GM21619 (cell line): Measurements from ENCODE around the gene PCDH9.
A peak's percentile ranks its signal among the peaks of the same experiment; 100 is the strongest.

Source experiments
- ATAC-seq: cut with Tn5 transposase; IDR thresholded peaks from one replicate; pipeline ENCODE4 v1.9.1; 2021; ENCODE audit not compliant: unreplicated experiment

PCDH9 gene

DNA sequence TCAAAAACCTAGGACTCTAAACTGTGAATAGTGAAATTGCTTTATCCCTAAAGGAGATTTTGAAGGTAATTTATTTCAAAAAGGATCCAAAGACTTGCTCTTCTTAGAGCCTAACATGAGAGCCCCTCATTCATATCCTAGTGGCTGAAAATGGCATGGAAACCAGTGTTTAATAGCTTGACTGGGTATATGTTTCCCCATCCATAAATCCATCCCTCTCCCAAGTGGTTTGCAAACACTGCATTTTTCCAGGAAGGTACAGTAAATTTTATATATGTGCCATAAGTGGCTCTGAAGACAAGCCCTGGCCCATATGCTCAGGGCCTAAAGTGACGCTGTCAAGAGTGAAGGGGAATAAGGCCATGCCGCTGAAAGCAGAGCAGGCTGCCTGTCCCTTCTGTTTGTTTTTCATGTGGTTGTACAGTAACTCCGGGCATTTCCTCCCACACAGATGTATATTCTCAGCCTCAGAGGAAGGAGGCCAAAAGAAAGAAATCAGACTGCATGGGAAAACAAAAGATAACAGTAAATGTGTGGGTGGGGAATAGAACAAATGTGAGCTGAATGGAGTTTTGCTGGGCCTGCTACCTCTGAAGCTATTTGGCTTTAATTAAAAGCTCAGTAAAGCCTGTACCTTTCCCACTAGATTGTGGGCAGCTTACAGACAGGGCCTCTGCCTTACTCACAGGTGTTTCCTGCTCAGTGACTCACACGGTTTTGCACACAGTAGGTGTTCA is 181.9 kb downstream of the PCDH9 start:
- ATAC-seq, result peak; percentile 79

DNA sequence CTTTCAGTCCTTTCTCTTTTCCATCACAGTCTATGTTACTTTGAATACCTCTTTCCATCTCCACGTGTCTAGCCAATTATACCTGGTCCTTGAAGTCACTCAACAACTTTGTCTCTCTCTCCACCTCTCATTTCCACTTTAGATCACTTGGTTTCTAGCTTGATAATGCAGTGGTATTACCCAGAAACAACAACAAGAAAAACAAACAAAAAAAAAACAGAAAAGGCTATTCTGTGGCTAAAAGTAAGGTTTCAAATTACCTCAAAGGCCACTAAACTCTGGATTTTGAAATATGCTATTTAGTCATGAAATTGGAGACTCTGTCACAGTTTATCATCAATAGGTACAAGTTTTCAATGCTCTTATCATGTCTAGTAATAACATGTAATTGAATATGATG is 184.8 kb downstream of the PCDH9 start:
- no peak for ATAC-seq

DNA sequence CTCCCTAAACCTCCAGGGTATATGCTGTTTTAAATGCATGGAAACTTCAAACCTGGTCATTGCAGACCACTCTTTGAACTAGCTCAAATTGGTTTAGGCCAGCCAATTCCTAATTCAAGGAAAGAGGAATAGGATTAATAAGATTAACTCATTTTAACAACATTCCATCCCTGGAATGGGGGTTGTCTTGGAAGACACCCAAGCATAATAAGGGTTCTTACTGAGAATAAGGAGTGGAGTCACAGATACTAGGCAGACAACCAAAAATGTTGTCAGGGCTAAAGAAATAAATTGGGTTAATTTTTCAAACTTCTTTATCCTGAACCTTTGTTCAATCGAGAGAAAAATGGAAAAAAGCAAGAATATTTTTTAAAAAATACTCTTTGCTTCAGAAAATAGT is 186.2 kb downstream of the PCDH9 start:
- ATAC-seq, result no peak

DNA sequence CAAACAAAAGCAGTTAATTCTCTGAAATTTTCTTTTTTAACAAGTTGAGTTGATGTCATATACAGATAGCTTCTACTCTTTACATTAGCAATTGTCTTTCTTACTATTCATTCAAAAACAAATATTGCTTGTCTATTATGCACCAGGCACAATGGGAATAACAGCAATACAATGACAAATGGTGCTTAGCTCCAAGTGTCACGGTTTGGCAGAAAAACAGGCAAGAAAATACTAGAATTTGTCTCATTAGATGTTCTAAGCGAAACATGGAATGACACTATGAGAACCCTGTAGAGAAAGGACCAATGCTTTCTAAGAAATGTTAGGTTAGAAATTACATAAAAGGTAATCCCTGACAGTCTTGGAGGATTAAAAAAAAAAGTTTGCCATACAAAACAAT is 187.6 kb downstream of the PCDH9 start:
- ATAC-seq, result no peak

DNA sequence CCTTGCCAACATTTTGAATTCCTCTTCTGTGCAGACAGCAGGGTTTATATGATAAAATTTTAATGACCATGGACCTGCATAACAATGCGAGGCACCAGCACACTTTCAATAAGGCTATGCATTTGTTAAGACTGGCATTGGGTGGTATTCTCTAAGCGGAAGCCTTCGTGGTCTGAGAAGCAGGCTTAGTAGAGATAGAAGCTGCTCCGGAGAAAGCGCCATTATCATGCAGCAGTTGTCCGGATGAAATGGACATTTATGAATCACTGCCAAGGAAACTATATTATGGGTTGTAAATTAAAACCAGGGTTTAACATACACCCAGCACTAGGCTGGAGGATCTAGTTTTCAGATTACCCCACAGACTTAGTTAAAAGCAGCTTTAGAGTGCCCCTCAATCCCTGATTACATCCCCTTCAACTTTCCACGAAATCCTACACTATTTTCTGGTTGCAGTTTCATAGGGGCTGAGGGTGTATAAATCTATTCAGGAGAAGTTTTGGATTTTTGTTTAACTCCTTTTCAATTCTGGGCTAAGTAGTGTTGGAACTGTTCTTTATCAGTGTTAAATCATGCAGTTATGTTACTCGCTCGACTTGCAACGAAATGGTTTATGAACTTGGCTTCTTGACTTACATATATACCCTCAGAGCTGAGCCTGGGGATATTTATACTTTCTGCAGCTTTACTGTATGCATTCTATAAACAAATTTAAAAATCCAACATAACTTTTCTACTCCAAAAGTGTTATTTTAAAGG is 193.3 kb downstream of the PCDH9 start:
- no peak for ATAC-seq

DNA sequence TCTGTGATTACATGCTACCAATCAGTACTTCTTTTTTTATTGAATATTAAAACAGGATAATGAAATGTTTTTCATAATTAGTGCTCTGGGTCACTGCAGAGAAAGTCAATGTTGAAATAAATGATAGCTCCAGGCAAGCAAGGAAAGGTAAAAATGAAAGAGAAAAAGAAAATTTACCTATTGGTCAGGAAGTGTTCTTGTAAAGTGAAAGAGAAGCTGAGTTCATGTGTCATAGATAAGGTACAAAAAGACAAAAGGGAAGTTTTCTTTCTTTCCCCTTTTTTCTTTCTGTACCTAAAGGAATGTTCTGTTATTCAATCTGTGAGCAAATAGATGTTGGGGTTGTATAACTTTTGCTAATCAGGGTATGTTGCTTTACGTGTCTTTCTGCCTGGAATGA is 197.0 kb downstream of the PCDH9 start:
- ATAC-seq, result no peak

DNA sequence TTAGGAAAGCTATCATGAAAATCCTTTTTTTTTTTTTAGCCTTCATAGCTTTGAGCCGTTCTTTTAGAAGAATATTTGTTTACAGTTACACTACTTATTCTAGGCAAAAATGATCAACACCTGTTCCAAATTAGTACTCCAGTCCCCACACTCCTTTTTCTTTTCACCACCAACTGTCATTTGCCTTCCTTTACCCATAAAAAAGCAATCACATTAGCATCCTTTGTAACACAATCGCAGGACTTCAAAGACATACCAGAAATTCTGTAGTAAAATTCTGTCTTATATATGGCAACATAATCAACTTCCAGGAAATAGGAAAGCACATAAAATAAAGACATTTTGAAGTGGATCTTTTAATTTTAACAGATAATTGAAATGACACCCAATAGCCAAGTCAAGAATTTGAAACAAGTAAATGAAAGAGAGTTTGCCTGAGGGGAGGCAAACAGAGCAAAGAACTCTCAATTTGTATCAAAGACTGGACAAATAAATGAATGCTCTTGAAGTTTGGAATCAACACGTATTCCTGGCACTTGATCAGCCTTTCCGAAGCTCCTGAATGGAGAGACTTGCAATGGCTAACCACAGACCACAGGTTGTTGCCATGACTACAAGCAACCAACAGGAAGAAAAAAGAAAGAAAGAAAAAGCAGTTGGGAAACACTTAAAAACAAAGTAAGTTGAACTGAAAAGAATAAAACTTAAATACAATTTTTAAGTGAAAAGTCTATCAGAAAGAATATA is 206.8 kb downstream of the PCDH9 start:
- ATAC-seq, result no peak

DNA sequence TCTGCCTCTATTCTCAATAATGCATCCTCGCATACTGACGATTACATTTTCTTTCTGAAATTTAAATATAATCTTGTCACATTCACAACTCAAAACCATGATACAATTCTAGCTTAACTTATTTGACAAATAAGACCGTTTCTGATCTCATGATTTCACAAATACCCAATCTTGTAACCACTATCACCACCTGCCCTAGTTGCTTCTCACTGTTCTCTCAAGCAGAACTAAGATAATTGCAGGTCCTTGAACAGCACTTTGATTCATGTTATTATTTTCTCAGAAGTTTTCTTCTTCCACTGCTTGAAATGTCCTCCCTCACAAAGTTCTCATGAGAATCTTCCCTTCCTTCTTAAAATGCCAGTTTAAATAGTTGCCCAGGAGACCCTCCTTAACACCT is 211.4 kb downstream of the PCDH9 start:
- ATAC-seq, result no peak

DNA sequence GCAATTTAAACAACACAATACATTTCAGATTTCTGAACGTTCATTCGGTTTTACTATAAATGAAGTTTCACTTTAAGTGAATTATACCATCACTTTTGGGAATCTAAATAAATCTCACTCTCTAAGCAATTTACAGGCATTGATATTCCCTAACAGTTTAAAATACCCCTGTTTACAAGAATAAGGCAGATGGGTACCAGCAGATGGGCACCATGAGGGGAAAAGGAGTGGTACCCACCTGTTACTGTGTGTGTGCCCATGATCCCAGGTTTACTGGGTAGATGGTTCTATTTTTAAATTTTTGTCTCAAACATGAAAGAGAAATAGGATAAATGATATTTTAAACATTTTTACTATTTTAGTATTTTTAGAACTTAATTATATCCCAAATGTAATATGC is 212.9 kb downstream of the PCDH9 start:
- ATAC-seq, result no peak

DNA sequence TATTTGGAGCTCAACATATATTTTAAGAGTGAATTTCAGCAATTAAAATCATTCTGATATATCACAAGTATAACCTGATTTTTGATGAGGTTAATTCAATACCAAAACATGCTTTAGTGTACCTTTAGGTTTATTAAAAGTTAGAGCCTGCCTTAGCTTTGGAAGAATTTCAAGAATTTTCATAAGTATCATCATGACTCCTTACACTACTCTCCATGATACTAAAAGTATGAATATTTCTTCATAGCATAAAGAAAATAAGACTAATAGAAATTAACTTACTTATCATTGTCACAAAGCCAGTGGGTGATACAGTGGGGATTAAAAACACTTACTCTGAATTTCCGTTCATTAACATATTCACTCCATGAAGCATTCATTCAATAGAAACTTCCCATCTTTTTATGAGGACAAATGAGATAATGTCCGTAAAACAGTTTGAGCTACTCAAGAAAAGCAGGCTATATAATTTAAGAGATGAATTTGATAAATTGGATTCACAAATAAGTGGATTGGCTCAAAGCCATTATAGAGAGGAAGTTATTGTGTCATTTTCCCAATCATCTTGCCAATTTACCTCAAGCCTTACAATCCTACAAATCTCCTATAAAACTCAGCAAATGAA is 214.0 kb downstream of the PCDH9 start:
- no peak for ATAC-seq

DNA sequence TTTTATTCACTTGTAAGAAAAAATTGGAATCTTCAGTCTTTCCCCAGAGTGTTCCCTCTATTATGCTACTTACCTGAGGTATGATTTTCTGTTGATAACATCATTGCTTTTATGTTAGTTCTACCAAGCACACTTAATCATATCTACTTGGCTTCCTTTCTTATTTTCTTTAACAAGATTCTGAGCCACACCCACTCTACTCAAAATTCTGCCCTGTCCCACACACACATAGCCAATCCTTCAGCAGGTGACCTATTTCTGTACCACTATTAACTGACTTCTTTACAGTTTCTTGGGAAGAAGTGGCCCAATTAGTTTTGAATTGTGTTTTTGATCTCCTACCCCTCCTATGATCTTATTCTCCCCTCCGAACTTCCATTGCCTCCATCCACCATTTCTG is 215.7 kb downstream of the PCDH9 start:
- no peak for ATAC-seq

DNA sequence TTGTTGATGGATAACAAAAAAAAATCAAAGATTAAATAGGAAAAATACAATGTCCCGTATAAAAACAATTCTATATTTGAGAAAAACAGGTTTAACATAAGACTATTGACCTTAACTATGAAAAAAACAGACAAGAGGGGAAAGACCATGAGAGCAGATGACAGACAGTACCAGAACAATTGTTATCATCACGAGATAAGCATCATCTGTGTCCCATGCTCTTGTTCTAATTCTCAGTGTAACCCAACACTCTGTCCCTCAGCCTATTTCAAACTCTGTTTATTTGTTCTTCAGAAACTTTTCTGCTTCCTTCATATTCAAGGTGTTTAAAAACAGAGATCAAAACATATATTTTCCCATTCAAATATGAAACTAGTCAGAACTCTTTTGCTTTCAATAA is 216.4 kb downstream of the PCDH9 start:
- ATAC-seq, result no peak

DNA sequence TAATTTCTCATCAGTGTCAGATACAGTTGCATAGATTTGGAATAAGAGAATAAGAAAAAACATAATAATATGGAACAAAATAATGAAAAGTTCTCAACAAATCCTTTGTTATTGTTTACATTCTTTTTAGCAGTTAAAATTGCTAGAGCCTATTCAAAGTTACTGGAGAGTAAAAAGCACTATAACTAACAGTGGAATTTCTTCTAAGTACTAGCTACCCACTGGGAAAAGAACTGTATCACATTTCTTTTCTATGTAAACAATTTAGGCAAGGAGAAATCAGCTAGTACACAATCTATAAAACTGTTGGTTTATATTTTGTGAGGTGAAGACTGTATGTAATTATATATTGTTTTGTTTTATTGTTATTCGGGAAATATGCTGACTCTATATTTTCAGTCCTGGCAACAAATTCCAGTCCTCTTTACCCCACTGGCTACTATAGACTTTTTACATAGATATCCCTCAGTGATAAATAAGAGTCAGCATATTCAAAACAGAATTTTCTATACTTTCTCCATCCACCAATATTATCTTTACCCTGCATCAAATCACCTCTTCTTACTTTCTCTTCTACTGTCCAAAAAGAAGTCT is 222.0 kb downstream of the PCDH9 start:
- ATAC-seq, result no peak

DNA sequence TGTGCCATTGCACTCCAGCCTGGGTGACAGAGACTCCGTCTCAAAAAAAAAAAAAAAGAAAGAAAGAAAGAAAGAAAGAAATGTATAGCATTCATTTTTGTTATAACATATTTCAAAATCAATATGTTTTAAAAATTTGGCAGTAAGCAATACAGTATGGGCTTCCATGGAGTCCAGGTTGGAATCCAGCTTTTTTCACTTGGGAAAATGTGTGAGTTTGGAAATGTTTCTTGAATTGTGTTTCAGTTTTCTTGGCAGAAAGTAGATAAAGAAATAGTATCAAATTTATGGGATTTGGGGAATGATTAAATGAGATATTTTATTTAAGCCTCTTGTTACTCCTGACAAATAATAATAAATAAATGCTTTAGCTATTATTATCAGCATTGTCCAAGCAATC is 225.6 kb downstream of the PCDH9 start:
- no peak for ATAC-seq

DNA sequence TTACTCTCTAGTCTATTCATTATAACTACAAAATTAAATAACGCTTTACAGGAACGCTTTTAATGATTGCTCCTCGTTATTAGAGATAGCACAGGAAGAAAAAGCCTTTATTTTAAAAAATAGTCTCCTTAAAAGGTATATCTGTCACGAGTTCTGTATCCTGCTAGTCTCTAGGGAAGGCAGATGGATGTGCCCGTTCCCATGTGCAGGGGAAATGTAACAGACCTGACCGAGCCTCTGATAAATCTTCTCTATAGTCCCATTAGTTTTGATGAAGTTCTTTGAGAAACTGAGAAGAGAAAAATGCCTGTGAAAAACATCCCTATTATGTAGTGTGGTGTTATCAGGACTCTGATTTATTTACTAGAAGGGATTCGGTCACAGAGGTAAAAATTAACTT is 226.4 kb downstream of the PCDH9 start:
- ATAC-seq, result no peak

DNA sequence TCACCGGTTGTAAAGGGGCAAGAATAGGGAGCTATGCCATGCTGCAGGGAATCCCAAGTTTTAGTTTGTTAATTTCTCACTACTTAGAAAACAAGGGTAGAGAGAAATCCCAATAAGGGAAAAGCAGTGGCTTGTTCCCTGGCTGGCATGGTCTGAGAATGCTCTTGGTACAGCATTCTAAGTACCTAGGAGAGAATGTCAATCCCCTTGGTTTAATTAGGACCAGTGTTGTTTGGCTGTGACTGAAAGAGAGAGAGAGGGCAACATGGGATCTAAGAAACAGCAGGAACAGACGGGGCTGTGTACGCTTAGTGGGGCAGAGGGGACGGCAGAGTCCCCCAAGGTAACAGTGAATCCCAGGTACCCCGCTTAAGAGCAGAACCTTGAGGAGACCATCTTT is 228.8 kb downstream of the PCDH9 start:
- no peak for ATAC-seq

DNA sequence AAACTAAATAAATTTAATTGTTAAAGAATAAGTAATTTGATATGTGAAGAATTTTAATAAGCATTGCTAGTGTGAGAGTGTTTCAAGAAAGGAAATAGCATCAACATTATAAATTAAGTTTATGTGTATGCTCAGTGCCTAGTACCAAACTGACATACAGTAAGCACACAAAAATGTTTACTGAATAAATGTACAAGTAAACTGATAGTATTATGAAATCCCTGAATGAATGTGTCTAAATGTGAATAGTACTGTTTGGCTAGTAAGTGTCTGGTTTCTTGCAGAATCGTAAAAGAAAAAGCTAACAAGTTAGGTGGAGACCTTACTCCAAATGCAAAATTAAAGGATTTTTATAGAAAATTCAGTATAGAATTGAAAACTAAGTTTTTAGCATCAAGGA is 233.6 kb downstream of the PCDH9 start:
- ATAC-seq, result no peak

DNA sequence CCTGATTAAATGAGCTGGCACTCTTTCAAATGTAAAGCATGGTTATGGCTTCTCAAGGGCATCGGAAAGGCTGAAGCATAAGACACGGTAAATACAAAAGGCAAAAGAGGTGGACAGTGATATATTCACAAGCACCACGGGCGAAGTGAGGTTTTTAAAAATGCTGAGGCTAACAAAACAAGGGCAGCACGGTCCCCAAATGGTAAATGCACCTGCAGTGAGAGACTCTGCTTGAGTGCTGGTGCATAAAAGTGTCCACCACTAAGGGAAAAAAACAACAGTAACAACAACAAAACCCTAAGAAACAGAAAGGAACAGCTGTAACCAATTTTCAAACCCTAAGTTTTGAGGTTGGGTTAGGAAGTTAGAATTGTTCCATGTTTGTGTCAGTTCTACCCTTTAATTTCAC is 234.9 kb downstream of the PCDH9 start:
- ATAC-seq, result peak; percentile 79

DNA sequence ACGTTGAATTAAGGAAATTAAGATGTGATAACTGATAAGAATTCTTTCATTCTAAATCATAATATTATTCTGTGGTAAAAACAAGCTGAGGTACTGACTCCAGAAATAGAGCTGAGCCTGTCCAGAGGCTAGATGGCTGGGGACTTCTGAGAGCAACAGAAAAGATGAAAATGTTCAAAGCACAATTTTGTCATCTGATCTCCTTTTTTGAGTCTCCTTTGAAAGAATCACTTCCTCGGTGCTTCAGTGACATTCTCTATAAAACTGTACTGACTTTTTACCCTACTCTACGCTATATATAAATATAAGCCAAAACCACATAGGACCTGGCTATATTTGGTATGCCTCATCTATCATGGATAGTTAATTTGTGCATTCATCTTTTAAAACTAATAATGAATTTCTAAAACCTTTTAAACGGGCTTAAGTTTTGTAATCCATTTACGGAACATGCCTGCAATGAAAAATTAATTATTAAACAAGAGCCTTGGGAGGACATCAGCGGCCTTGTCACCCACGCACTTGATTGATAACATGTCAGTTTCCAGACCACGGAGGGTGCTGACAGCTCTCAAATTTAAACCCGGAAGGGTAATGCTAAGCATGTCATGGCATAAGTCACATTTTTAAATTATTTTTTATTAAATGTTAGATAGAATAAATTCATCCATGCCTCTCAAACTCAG is 235.5 kb downstream of the PCDH9 start:
- ATAC-seq, result peak; percentile 51

DNA sequence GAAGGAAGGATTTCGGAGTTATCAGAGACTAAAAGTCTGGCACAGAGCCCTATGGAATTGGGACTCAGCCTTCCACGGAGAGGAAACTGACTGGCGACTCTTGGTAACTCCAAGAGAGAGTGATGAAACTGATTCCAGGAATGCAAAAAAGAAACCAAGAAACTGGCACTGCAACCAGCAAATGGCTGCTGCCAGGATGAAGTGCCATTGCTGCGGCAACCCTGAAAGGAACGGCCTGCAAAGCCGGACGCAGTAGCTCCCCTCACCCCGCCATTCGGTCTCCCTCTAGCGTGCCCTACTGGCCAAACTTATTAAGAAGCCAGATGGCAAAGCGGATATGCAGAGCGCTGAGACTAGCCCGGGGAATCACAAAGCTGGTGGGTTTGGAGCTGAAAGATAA is 236.0 kb downstream of the PCDH9 start:
- peak; percentile 40 for ATAC-seq

DNA sequence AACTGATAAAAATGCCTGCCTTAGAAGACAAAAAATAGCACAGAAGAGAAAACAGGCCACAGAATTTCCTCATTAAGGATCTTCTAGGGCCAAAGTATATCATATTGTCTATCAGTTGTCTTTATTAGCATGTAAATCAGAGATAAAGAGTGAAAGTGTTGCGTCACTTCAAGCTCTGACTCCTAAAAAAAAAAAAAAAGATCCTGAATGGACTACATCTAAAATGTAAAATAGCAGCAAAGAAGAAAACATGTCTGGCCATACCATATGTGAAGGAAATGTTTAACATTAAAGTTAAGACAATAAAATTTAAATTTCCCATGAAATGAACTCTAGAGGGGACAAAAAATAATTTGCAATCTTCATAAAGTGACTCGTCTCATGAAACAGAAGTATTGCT is 237.4 kb downstream of the PCDH9 start:
- ATAC-seq, result no peak
